IMR-90 (cell line): ENCODE measurements around the gene AMIGO1. TPM values are rescaled to one million over a fixed set of nuclear protein-coding genes. Genes with fewer than 3 reads are reported as not detected.

ENCODE experiments used
- ATAC-seq: fragments of 200-7000 bp; cut with Tn5 transposase; 2 replicates; pipeline ENCODE4 v1.9.1; 2020; ENCODE audit warnings: low read depth, mild to moderate bottlenecking, moderate library complexity
- BruUV-seq: library from RNA; stranded (reverse); fragments of 400-500 nt; replicated peaks from 2 replicates; lab custom pipeline; 2021; lab: Mats Ljungman, UMichigan
- CTCF ChIA-PET: fragments of 300-600 bp; formaldehyde crosslinking; extraction: SDS; loops from one replicate; lab custom pipeline; 2021; ENCODE audit warnings: antibody characterized with exemption; lab: Yijun Ruan, JAX
- POLR2A ChIA-PET: fragments of 300-600 bp; sonication (Branson Sonifier 250); formaldehyde crosslinking; loops from one replicate; lab custom pipeline; 2022; ENCODE audit warnings: antibody characterized with exemption; ENCODE audit not compliant: unreplicated experiment; lab: Charles Lee
- DNase-seq: peaks from one replicate; pipeline ENCODE4 v3.0.0; 2013
- H2AFZ ChIP-seq: replicated peaks from 2 replicates; pipeline ENCODE3; 2013; ENCODE audit warnings: low read length, mild to moderate bottlenecking; ENCODE audit not compliant: poor library complexity
- H2AK5ac ChIP-seq: 2 replicates; pipeline ENCODE4 v1.6.1; 2013; ENCODE audit warnings: low read depth, low read length, inconsistent platforms
- H2AK9ac ChIP-seq: replicated peaks from 2 replicates; pipeline ENCODE3; 2013; ENCODE audit warnings: mild to moderate bottlenecking, low read depth, low read length, moderate library complexity; ENCODE audit not compliant: poor library complexity
- H2BK120ac ChIP-seq: 2 replicates; pipeline ENCODE4 v1.6.1; 2013; ENCODE audit warnings: low read depth, low read length, inconsistent platforms
- H2BK15ac ChIP-seq: 3 replicates; pipeline ENCODE4 v1.6.1; 2013; ENCODE audit warnings: low read depth, low read length, inconsistent platforms
- H2BK20ac ChIP-seq: 2 replicates; pipeline ENCODE4 v1.6.1; 2013; ENCODE audit warnings: low read depth, mild to moderate bottlenecking, inconsistent platforms, low read length, moderate library complexity
- H2BK5ac ChIP-seq: 2 replicates; pipeline ENCODE4 v1.6.1; 2013; ENCODE audit warnings: mild to moderate bottlenecking, low read depth, low read length, inconsistent platforms; ENCODE audit not compliant: poor library complexity, severe bottlenecking
- H3K14ac ChIP-seq: replicated peaks from 2 replicates; pipeline ENCODE4 v1.6.1; 2013; ENCODE audit warnings: low read depth, low read length, inconsistent platforms
- H3K18ac ChIP-seq: 2 replicates; pipeline ENCODE4 v1.6.1; 2013; ENCODE audit warnings: low read depth, low read length, control low read depth
- H3K23ac ChIP-seq: 2 replicates; pipeline ENCODE4 v1.6.1; 2013; ENCODE audit warnings: low read depth, low read length, inconsistent platforms
- H3K27ac ChIP-seq: 2 replicates; pipeline ENCODE4 v1.5.1; 2013; ENCODE audit warnings: mild to moderate bottlenecking, control low read depth, low read length; ENCODE audit not compliant: insufficient read depth
- H3K27me3 ChIP-seq: 2 replicates; pipeline ENCODE4 v1.6.1; 2013; ENCODE audit warnings: low read length; ENCODE audit not compliant: control insufficient read depth, insufficient read depth
- H3K36me3 ChIP-seq: 2 replicates; pipeline ENCODE4 v1.6.1; 2013; ENCODE audit warnings: low read length, mixed read lengths; ENCODE audit not compliant: control insufficient read depth, insufficient read depth
- H3K4ac ChIP-seq: 2 replicates; pipeline ENCODE4 v1.6.1; 2013; ENCODE audit warnings: low read depth, low read length, inconsistent platforms
- H3K4me1 ChIP-seq: 2 replicates; pipeline ENCODE4 v1.6.1; 2013; ENCODE audit warnings: low read length, mixed read lengths; ENCODE audit not compliant: control insufficient read depth, insufficient read depth
- H3K4me2 ChIP-seq: 2 replicates; pipeline ENCODE4 v1.6.1; 2013; ENCODE audit warnings: low read depth, mild to moderate bottlenecking, control low read depth, low read length, moderate library complexity
- H3K4me3 ChIP-seq: 2 replicates; pipeline ENCODE4 v1.5.1; 2013; ENCODE audit warnings: low read depth, mild to moderate bottlenecking, control low read depth, low read length, moderate library complexity; ENCODE audit not compliant: insufficient read depth
- H3K56ac ChIP-seq: 2 replicates; pipeline ENCODE4 v1.6.1; 2013; ENCODE audit warnings: low read length, inconsistent platforms; ENCODE audit not compliant: insufficient read depth; ENCODE audit errors: extremely low read depth
- H3K79me1 ChIP-seq, 2 experiments: 2 replicates each; pipeline ENCODE4 v1.6.1; 2013; ENCODE audit warnings: low read length in 2 of 2, inconsistent platforms in 1 of 2, low read depth in 1 of 2
- H3K9ac ChIP-seq: 2 replicates; pipeline ENCODE4 v1.6.1; 2013; ENCODE audit warnings: low read depth, low read length, control low read depth
- H3K9me1 ChIP-seq: 2 replicates; pipeline ENCODE4 v1.6.1; 2013; ENCODE audit warnings: low read length, inconsistent platforms; ENCODE audit not compliant: insufficient read depth
- H3K9me3 ChIP-seq: 2 replicates; pipeline ENCODE4 v1.6.1; 2013; ENCODE audit warnings: low read length; ENCODE audit not compliant: control insufficient read depth, insufficient read depth
- H4K20me1 ChIP-seq: 2 replicates; pipeline ENCODE4 v1.6.1; 2013; ENCODE audit warnings: low read length, inconsistent platforms; ENCODE audit not compliant: insufficient read depth
- H4K5ac ChIP-seq: 2 replicates; pipeline ENCODE4 v1.6.1; 2013; ENCODE audit warnings: mild to moderate bottlenecking, low read depth, low read length, control low read depth
- H4K8ac ChIP-seq, 2 experiments: 2 replicates each; pipeline ENCODE4 v1.6.1; 2013; ENCODE audit warnings: low read depth in 2 of 2, low read length in 2 of 2, control low read depth in 1 of 2, inconsistent platforms in 1 of 2
- H4K91ac ChIP-seq: 2 replicates; pipeline ENCODE4 v1.6.1; 2013; ENCODE audit warnings: low read depth, low read length, inconsistent platforms; ENCODE audit not compliant: insufficient read depth
- BHLHE40 ChIP-seq: fragments of 150-350 bp; IDR thresholded peaks from 2 replicates; pipeline ENCODE4 v1.6.1; 2016; ENCODE audit warnings: mild to moderate bottlenecking, low read depth, low read length
- CEBPB ChIP-seq: IDR thresholded peaks from 2 replicates; pipeline ENCODE4 v1.6.1; 2012; ENCODE audit warnings: low read depth, low read length, improper control_type of control experiment
- CHD1 ChIP-seq: IDR thresholded peaks from 2 replicates; pipeline ENCODE4 v1.6.1; 2012; ENCODE audit warnings: low read depth, low read length, improper control_type of control experiment
- MAFK ChIP-seq: IDR thresholded peaks from 2 replicates; pipeline ENCODE4 v1.6.1; 2012; ENCODE audit warnings: low read depth, low read length, improper control_type of control experiment
- POLR2A ChIP-seq: IDR thresholded peaks from 2 replicates; pipeline ENCODE4 v1.6.1; 2012; ENCODE audit warnings: mild to moderate bottlenecking, low read depth, low read length
- RAD21 ChIP-seq: IDR thresholded peaks from 2 replicates; pipeline ENCODE4 v1.6.1; 2012; ENCODE audit warnings: low read length, improper control_type of control experiment
- RCOR1 ChIP-seq: IDR thresholded peaks from 2 replicates; pipeline ENCODE4 v1.6.1; 2012; ENCODE audit warnings: mild to moderate bottlenecking, low read length, improper control_type of control experiment; ENCODE audit not compliant: insufficient replicate concordance
- WGBS, 2 experiments: methylation state at CpG; one replicate each; pipeline versions ENCODE4 v1.1.5 to v1.1.7; 2013; ENCODE audit warnings: missing lambda C conversion rate in 2 of 2; ENCODE audit not compliant: insufficient read length in 1 of 2; ENCODE audit errors: extremely low coverage in 2 of 2; 5-methylcytosine and 5-hydroxymethylcytosine counted together
- dilution Hi-C: fragments of 300-500 bp; cut with HindIII; formaldehyde crosslinking; loops from one replicate; pipeline ENCODE4 v1.14.3; 2018; ENCODE audit warnings: low sequenced_read_pairs; ENCODE audit not compliant: unreplicated experiment
- in situ Hi-C: fragments of 300-500 bp; cut with MboI; formaldehyde crosslinking; loops from 3 replicates; pipeline ENCODE4 v1.14.3; 2019; ENCODE audit warnings: low sequenced_read_pairs, inconsistent platforms, mixed read lengths
- intact Hi-C: fragments of 100-400 bp; cut with micrococcal nuclease; formaldehyde crosslinking; loops from 2 replicates; pipeline ENCODE4 v1.10.0; 2022
- polyA plus RNA-seq, 3 experiments: library from polyadenylated mRNA; depleted of rRNA; stranded (reverse); fragments of >200 nt; gene quantifications; 2 replicates each; pipeline ENCODE4 v1.2.3, GENCODE V29; 2012; ENCODE audit warnings: low replicate concordance in 1 of 3
- total RNA-seq: library from RNA; depleted of rRNA; stranded (reverse); fragments of >200 nt; gene quantifications from 2 replicates; pipeline ENCODE4 v1.2.3, GENCODE V29; 2012
- TF ChIP-seq, protein P1 (sequence below): fragments of 150-350 bp; IDR thresholded peaks from 2 replicates; pipeline ENCODE4 v1.6.1; 2017; ENCODE audit warnings: mild to moderate bottlenecking, antibody characterized with exemption, low read length, low read depth
- TF ChIP-seq, protein P2 (sequence below): conservative IDR thresholded peaks from 2 replicates; pipeline ENCODE4 v1.5.1; 2012; ENCODE audit warnings: mild to moderate bottlenecking, low read depth, low read length, improper control_type of control experiment

The AMIGO1 gene
- total and polyA plus RNA-seq, 2 of the 4 experiments (the other 2 are of a cell fraction), result 1.5 to 1.6 TPM

DNA sequence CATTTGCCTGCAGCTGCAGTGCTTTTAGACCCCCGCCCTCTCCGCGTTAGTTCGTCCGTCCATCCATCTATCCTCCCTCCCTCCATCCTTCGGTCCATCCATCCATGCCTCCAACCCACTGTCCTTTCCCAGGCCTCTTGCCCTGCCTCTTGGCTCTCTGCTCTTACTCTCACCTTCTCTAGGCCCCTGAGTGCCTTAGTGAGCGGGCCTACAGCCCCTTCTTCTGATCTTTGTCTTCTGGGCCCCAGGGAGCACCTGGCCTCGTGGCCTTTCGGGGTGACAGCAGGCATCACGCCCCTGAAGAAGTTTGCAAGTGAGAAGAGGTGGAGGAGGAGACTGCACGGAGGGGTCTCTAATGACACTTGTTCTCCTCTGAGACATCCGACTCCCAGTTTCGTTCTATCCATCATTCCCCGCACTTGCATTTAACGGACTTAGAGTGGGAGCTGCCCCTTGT is 25.0 kb downstream of the AMIGO1 start:
- H4K91ac ChIP-seq, result peak overlapping the region; percentile 81
- H4K5ac ChIP-seq, result peak overlapping the region; percentile 74
- peak overlapping the region; percentile 97 for H3K14ac ChIP-seq
- dilution Hi-C loops, result no loop called here
- H3K36me3 ChIP-seq, result peaks cover 14% of the 10 kb centered on the region; the same call in 1 of the 2 replicates
- no peak for TF ChIP-seq MAFK
- TF ChIP-seq POLR2A, result no peak
- no peak for TF ChIP-seq BHLHE40
- no peak for TF ChIP-seq CEBPB
- TF ChIP-seq RCOR1, result no peak
- TF ChIP-seq, protein P1, sequence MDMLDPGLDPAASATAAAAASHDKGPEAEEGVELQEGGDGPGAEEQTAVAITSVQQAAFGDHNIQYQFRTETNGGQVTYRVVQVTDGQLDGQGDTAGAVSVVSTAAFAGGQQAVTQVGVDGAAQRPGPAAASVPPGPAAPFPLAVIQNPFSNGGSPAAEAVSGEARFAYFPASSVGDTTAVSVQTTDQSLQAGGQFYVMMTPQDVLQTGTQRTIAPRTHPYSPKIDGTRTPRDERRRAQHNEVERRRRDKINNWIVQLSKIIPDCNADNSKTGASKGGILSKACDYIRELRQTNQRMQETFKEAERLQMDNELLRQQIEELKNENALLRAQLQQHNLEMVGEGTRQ, result no peak
- no peak for TF ChIP-seq RAD21
- TF ChIP-seq, protein P2, sequence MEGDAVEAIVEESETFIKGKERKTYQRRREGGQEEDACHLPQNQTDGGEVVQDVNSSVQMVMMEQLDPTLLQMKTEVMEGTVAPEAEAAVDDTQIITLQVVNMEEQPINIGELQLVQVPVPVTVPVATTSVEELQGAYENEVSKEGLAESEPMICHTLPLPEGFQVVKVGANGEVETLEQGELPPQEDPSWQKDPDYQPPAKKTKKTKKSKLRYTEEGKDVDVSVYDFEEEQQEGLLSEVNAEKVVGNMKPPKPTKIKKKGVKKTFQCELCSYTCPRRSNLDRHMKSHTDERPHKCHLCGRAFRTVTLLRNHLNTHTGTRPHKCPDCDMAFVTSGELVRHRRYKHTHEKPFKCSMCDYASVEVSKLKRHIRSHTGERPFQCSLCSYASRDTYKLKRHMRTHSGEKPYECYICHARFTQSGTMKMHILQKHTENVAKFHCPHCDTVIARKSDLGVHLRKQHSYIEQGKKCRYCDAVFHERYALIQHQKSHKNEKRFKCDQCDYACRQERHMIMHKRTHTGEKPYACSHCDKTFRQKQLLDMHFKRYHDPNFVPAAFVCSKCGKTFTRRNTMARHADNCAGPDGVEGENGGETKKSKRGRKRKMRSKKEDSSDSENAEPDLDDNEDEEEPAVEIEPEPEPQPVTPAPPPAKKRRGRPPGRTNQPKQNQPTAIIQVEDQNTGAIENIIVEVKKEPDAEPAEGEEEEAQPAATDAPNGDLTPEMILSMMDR, result no peak
- TF ChIP-seq CHD1, result no peak
- H3K56ac ChIP-seq, result peak overlapping the region; percentile 62
- peak overlapping the region; percentile 93 to 94 for H4K8ac ChIP-seq
- H3K18ac ChIP-seq, result peak overlapping the region; percentile 9; the same call in 1 of the 2 replicates
- BruUV-seq, result no TSS peak
- H2AK5ac ChIP-seq, result peak overlapping the region; percentile 42
- peak overlapping the region; percentile 91 for H3K9ac ChIP-seq
- H3K23ac ChIP-seq, result peak overlapping the region; percentile 71; the same call in 1 of the 2 replicates
- peak overlapping the region; percentile 74 for H3K4me2 ChIP-seq
- peaks cover 9% of the 10 kb centered on the region for H3K4me1 ChIP-seq
- peak overlapping the region; percentile 88; the same call in 1 of the 3 replicates for H2BK15ac ChIP-seq
- peak overlapping the region; percentile 78 for H2BK120ac ChIP-seq
- peak overlapping the region; percentile 88 for H2BK5ac ChIP-seq
- in situ Hi-C loops, result no loop called here
- H2AFZ ChIP-seq, result peak overlapping the region; percentile 97
- H3K9me3 ChIP-seq, result no peaks in the 10 kb centered on the region
- H4K20me1 ChIP-seq, result no peaks in the 10 kb centered on the region
- peaks cover 17% of the 10 kb centered on the region for H3K27me3 ChIP-seq
- H2AK9ac ChIP-seq, result peak overlapping the region; percentile 86
- ChIA-PET CTCF (interaction anchor here (0.6 to 1.1 kb wide), 2 partner anchors 10 to 28 kb away, joined by 3 to 5 read pairs; partner anchors contain the start of gene CYB561D1), POLR2A (interaction anchor here (0.6 kb wide), 1 partner anchor 48 kb away, joined by 3 read pairs; no protein-coding TSS in a partner anchor)
- H3K27ac ChIP-seq, result peak overlapping the region; percentile 99
- H3K4me3 ChIP-seq, result peak overlapping the region; percentile 59
- no peak for DNase-seq
- H2BK20ac ChIP-seq, result peak overlapping the region; percentile 43; the same call in 1 of the 2 replicates
- ATAC-seq, result 0 out of 2 replicates have a peak, but pooled peaks have one; percentile 3
- intact Hi-C loops, result loop anchor here (5.0 kb wide), 1 partner anchor 37 kb away; no protein-coding TSS in a partner anchor
- peak overlapping the region; percentile 90 for H3K4ac ChIP-seq
- H3K9me1 ChIP-seq, result peaks cover 8% of the 10 kb centered on the region
- WGBS, 2 experiments, result 0% methylated on average over 3 of the region's 15 CpGs; no CpG with 5 or more reads in 1 of the 2 experiments
- H3K79me1 ChIP-seq, result peaks cover 9 to 22% of the 10 kb centered on the region in 2 experiments; a peak in 3 of 4 replicates
